HEK293 (cell line): Measurements from ENCODE around the gene ACVRL1.

ENCODE experiments used
- CTCF ChIA-PET: fragments of 350-600 bp; formaldehyde crosslinking; extraction: SDS; loops from one replicate; lab custom pipeline; 2021; ENCODE audit warnings: antibody characterized with exemption; lab: Yijun Ruan, JAX
- POLR2A ChIA-PET: fragments of 300-600 bp; formaldehyde crosslinking; extraction: SDS; loops from one replicate; lab custom pipeline; 2020; ENCODE audit warnings: antibody characterized with exemption, inconsistent platforms; lab: Yijun Ruan, JAX
- H3K27ac ChIP-seq: fragments of 200-500 bp; sonication (Bioruptor generic); 2 replicates; pipeline ENCODE4 v1.5.1; 2014; ENCODE audit warnings: low read depth, low read length, control low read depth, inconsistent platforms; ENCODE audit errors: extremely low read depth
- H3K36me3 ChIP-seq, 2 experiments: fragments of 200-500 bp in 1 of 2; sonication (Bioruptor generic) in 1 of 2; 1 replicate in 1 of 2; 2 replicates in 1 of 2; pipeline ENCODE4 v1.5.1; 2014 to 2017; ENCODE audit warnings: inconsistent platforms in 2 of 2, low read length in 2 of 2; ENCODE audit not compliant: control insufficient read depth in 2 of 2, insufficient read depth in 1 of 2
- H3K4me1 ChIP-seq: fragments of 200-500 bp; sonication (Bioruptor generic); 2 replicates; pipeline ENCODE4 v1.5.1; 2014; ENCODE audit warnings: mild to moderate bottlenecking, low read length, inconsistent platforms; ENCODE audit not compliant: control insufficient read depth, insufficient read depth
- H3K4me3 ChIP-seq: 2 replicates; pipeline ENCODE4 v1.5.1; 2011; ENCODE audit warnings: low read depth, mild to moderate bottlenecking, control low read depth, low read length, moderate library complexity
- H3K9me3 ChIP-seq: fragments of 200-500 bp; sonication (Bioruptor generic); 2 replicates; pipeline ENCODE4 v1.5.1; 2014; ENCODE audit warnings: low read depth, low read length, inconsistent platforms; ENCODE audit not compliant: control insufficient read depth, insufficient read depth
- ELK4 ChIP-seq: IDR thresholded peaks from 2 replicates; pipeline ENCODE4 v1.6.1; 2011; ENCODE audit warnings: mild to moderate bottlenecking, low read depth, low read length, borderline replicate concordance
- GFI1B ChIP-seq: fragments of 450-650 bp; formaldehyde crosslinking; IDR thresholded peaks from 2 replicates; pipeline ENCODE4 v1.5.1; 2016; ENCODE audit warnings: missing biosample characterization, missing genetic modification characterization
- GLI2 ChIP-seq: fragments of 450-650 bp; formaldehyde crosslinking; IDR thresholded peaks from 2 replicates; pipeline ENCODE4; 2017; ENCODE audit warnings: missing biosample characterization, missing genetic modification characterization, low read depth, borderline replicate concordance
- INSM2 ChIP-seq: fragments of 450-650 bp; formaldehyde crosslinking; IDR thresholded peaks from 2 replicates; pipeline ENCODE4 v1.5.1; 2016; ENCODE audit warnings: missing biosample characterization, missing genetic modification characterization
- MYNN ChIP-seq: fragments of 450-650 bp; formaldehyde crosslinking; IDR thresholded peaks from 2 replicates; pipeline ENCODE4 v1.5.1; 2016; ENCODE audit warnings: missing biosample characterization, missing genetic modification characterization, borderline replicate concordance
- OSR2 ChIP-seq: fragments of 450-650 bp; formaldehyde crosslinking; IDR thresholded peaks from 2 replicates; pipeline ENCODE4 v1.5.1; 2016; ENCODE audit warnings: missing biosample characterization, missing genetic modification characterization
- PRDM1 ChIP-seq: fragments of 450-650 bp; formaldehyde crosslinking; IDR thresholded peaks from 2 replicates; pipeline ENCODE4; 2016; ENCODE audit warnings: missing biosample characterization, missing genetic modification characterization
- RBAK ChIP-seq: fragments of 450-650 bp; formaldehyde crosslinking; IDR thresholded peaks from 2 replicates; pipeline ENCODE4 v1.5.1; 2016; ENCODE audit warnings: missing biosample characterization, missing genetic modification characterization
- SALL2 ChIP-seq: fragments of 450-650 bp; formaldehyde crosslinking; IDR thresholded peaks from 2 replicates; pipeline ENCODE4 v1.5.0; 2017; ENCODE audit warnings: missing biosample characterization, mild to moderate bottlenecking, missing genetic modification characterization, borderline replicate concordance
- TCF7L2 ChIP-seq: IDR thresholded peaks from 2 replicates; pipeline ENCODE4 v1.6.1; 2011; ENCODE audit warnings: low read depth, mild to moderate bottlenecking, inconsistent platforms, low read length, moderate library complexity, borderline replicate concordance
- TRIM28 ChIP-seq: IDR thresholded peaks from 2 replicates; pipeline ENCODE4 v1.6.1; 2011; ENCODE audit warnings: low read length, control low read depth, borderline replicate concordance
- ZFP37 ChIP-seq: fragments of 450-650 bp; formaldehyde crosslinking; IDR thresholded peaks from 2 replicates; pipeline ENCODE4 v1.5.1; 2016; ENCODE audit warnings: missing biosample characterization, missing genetic modification characterization
- ZNF16 ChIP-seq: fragments of 450-650 bp; formaldehyde crosslinking; IDR thresholded peaks from 2 replicates; pipeline ENCODE4 v1.5.1; 2016; ENCODE audit warnings: low read depth, missing biosample characterization, missing genetic modification characterization
- ZNF184 ChIP-seq: fragments of 450-650 bp; IDR thresholded peaks from 2 replicates; pipeline ENCODE4 v1.5.1; 2018; ENCODE audit warnings: missing biosample characterization, mild to moderate bottlenecking, missing genetic modification characterization
- ZNF223 ChIP-seq: fragments of 450-650 bp; formaldehyde crosslinking; IDR thresholded peaks from 2 replicates; pipeline ENCODE4 v1.5.1; 2016; ENCODE audit warnings: missing biosample characterization, missing genetic modification characterization
- ZNF341 ChIP-seq: fragments of 450-650 bp; formaldehyde crosslinking; IDR thresholded peaks from 2 replicates; pipeline ENCODE4; 2016; ENCODE audit warnings: low read depth, missing biosample characterization, missing genetic modification characterization
- ZNF473 ChIP-seq: fragments of 450-650 bp; formaldehyde crosslinking; IDR thresholded peaks from 2 replicates; pipeline ENCODE4 v1.5.1; 2017; ENCODE audit warnings: missing biosample characterization, missing genetic modification characterization
- ZNF521 ChIP-seq: fragments of 450-650 bp; formaldehyde crosslinking; IDR thresholded peaks from 2 replicates; pipeline ENCODE4 v1.5.1; 2017; ENCODE audit warnings: missing biosample characterization, mild to moderate bottlenecking, missing genetic modification characterization
- ZNF544 ChIP-seq: fragments of 450-650 bp; formaldehyde crosslinking; IDR thresholded peaks from 2 replicates; pipeline ENCODE4 v1.5.0; 2017; ENCODE audit warnings: missing biosample characterization, missing genetic modification characterization
- ZNF549 ChIP-seq: fragments of 450-650 bp; IDR thresholded peaks from 2 replicates; pipeline ENCODE4 v1.5.1; 2018; ENCODE audit warnings: missing biosample characterization, missing genetic modification characterization, mild to moderate bottlenecking, inconsistent platforms, moderate library complexity
- ZNF571 ChIP-seq: fragments of 450-650 bp; formaldehyde crosslinking; IDR thresholded peaks from 2 replicates; pipeline ENCODE4 v1.5.0; 2017; ENCODE audit warnings: missing biosample characterization, missing genetic modification characterization
- ZNF629 ChIP-seq: fragments of 450-650 bp; formaldehyde crosslinking; IDR thresholded peaks from 2 replicates; pipeline ENCODE4 v1.5.1; 2017; ENCODE audit warnings: missing biosample characterization, missing genetic modification characterization
- ZNF768 ChIP-seq: fragments of 450-650 bp; formaldehyde crosslinking; IDR thresholded peaks from 2 replicates; pipeline ENCODE4 v1.5.1; 2018; ENCODE audit warnings: missing biosample characterization, mild to moderate bottlenecking, missing genetic modification characterization
- ZNF791 ChIP-seq: fragments of 450-650 bp; formaldehyde crosslinking; IDR thresholded peaks from 2 replicates; pipeline ENCODE4 v1.5.1; 2016; ENCODE audit warnings: missing biosample characterization, missing genetic modification characterization
- ZNF837 ChIP-seq: fragments of 450-650 bp; formaldehyde crosslinking; IDR thresholded peaks from 2 replicates; pipeline ENCODE4 v1.5.1; 2016; ENCODE audit warnings: missing biosample characterization, missing genetic modification characterization
- ZSCAN30 ChIP-seq: fragments of 450-650 bp; IDR thresholded peaks from 2 replicates; pipeline ENCODE4 v1.5.1; 2018; ENCODE audit warnings: missing biosample characterization, mild to moderate bottlenecking, missing genetic modification characterization, moderate library complexity
- ZSCAN4 ChIP-seq: fragments of 450-650 bp; formaldehyde crosslinking; IDR thresholded peaks from 2 replicates; pipeline ENCODE4 v1.5.1; 2017; ENCODE audit warnings: missing biosample characterization, missing genetic modification characterization
- ZXDB ChIP-seq: fragments of 450-650 bp; formaldehyde crosslinking; IDR thresholded peaks from 2 replicates; pipeline ENCODE4 v1.5.1; 2016; ENCODE audit warnings: missing biosample characterization, missing genetic modification characterization

The ACVRL1 gene

GRCh38 chr12:51905471-51906429, 1.6 kb upstream of the ACVRL1 start:
- Histone ChIP-seq H3K9me3 (no peaks in the 10 kb centered on the region), H3K4me3 (no peak overlapping the region), H3K36me3 (no peaks in the 10 kb centered on the region), H3K27ac (no peak overlapping the region), H3K4me1 (no peaks in the 10 kb centered on the region)
- TF ChIP-seq GFI1B (tag by site-specific recombination): no peak
- no peak for TF ChIP-seq ZXDB
- no peak for TF ChIP-seq OSR2 (tag by site-specific recombination)
- no peak for TF ChIP-seq ZNF544
- no peak for TF ChIP-seq ZNF184 (tag by site-specific recombination)
- no peak for TF ChIP-seq GLI2 (tag by site-specific recombination)
- TF ChIP-seq ZNF473: no peak
- TF ChIP-seq ZNF837: no peak
- no peak for TF ChIP-seq ZSCAN30 (tag by site-specific recombination)
- TF ChIP-seq ZNF16 (tag by site-specific recombination): no peak
- no peak for TF ChIP-seq ZNF768 (tag by site-specific recombination)
- TF ChIP-seq ZNF629: no peak
- no peak for TF ChIP-seq MYNN
- no peak for TF ChIP-seq ZFP37 (tag by site-specific recombination)
- ChIA-PET POLR2A (interaction anchor here (0.7 kb wide), 1 partner anchor 297 kb away, joined by 3 read pairs; no protein-coding TSS in a partner anchor), CTCF (interaction anchor here (0.7 to 2.4 kb wide), 8 partner anchors 10 to 120 kb away, joined by 3 to 10 read pairs (median 4); no protein-coding TSS in a partner anchor)

- ChIA-PET POLR2A (no interaction called here), CTCF (interaction anchor here (0.8 to 2.4 kb wide), 5 partner anchors 12 to 119 kb away, joined by 3 to 10 read pairs (median 6); no protein-coding TSS in a partner anchor)
- Histone ChIP-seq H3K4me1 (no peaks in the 10 kb centered on the region), H3K9me3 (no peaks in the 10 kb centered on the region), H3K36me3 (no peaks in the 10 kb centered on the region), H3K27ac (no peak overlapping the region), H3K4me3 (no peak overlapping the region)
- TF ChIP-seq RBAK: no peak
- TF ChIP-seq ZNF341: peak; percentile 67
Measured at GRCh38 chr12:51906430-51907082, 748 bp upstream of the ACVRL1 start.

GRCh38 chr12:51907856-51908425, 637 bp downstream of the ACVRL1 start:
- ChIA-PET POLR2A (no interaction called here), CTCF (no interaction called here)
- H3K27ac ChIP-seq: no peak overlapping the region
- H3K36me3 ChIP-seq: no peaks in the 10 kb centered on the region
- no peaks in the 10 kb centered on the region for H3K4me1 ChIP-seq
- H3K4me3 ChIP-seq: no peak overlapping the region
- H3K9me3 ChIP-seq: no peaks in the 10 kb centered on the region
- TF ChIP-seq ELK4 (no peak), PRDM1 (tag by site-specific recombination) (no peak), ZNF223 (tag by site-specific recombination) (no peak), ZFP37 (tag by site-specific recombination) (no peak), TCF7L2 (no peak), ZNF521 (tag by site-specific recombination) (no peak), SALL2 (tag by site-specific recombination) (no peak), ZNF544 (no peak), ZSCAN4 (tag by site-specific recombination) (no peak), ZNF791 (tag by site-specific recombination) (no peak), ZNF571 (tag by site-specific recombination) (no peak), TRIM28 (no peak), INSM2 (tag by site-specific recombination) (no peak), ZNF549 (no peak)
